ENCODE measurements around the gene RAMACL. TPM values are rescaled to one million over a fixed set of nuclear protein-coding genes. Genes with fewer than 3 reads are reported as not detected.

The RAMACL gene
- total RNA-seq, 1 donor from 2014 or later, result 2.3 TPM

DNA sequence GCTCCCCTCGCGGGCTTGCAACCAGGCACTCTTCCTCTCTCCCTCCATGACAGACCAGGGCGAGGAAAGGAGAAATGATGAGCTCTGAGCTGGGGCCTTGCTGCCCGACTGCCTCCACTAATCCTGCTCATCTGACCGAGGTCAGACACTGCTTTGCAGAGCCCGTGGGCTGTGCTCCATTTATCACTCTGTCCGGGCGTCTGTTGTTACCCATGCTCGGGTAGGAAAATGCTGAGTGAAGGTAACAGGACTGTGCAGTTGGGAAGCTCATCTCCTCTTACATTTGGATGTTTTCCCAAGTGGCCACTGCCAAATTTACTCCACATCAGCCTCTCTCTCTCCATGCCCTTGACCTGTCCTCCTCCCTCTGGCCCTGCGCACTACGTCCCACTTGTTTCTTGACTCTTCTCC lies 26.0 kb upstream of the RAMACL start:
- H3K36me3 Mint-ChIP-seq (ENCODE audit: low read depth), result no peaks in the 10 kb centered on the region
- H3K4me1 Mint-ChIP-seq, result no peaks in the 10 kb centered on the region
- no peak overlapping the region for H3K4me3 Mint-ChIP-seq
- ChIA-PET CTCF (no interaction called here), POLR2A (interaction anchor here (1.2 kb wide), 1 partner anchor 71 kb away, joined by 3 read pairs; no protein-coding TSS in a partner anchor)
- DNase-seq (no peak), ATAC-seq (ENCODE audit: low read depth) (no peak)
- H3K27me3 Mint-ChIP-seq, result no peaks in the 10 kb centered on the region
- TF ChIP-seq, protein P1, sequence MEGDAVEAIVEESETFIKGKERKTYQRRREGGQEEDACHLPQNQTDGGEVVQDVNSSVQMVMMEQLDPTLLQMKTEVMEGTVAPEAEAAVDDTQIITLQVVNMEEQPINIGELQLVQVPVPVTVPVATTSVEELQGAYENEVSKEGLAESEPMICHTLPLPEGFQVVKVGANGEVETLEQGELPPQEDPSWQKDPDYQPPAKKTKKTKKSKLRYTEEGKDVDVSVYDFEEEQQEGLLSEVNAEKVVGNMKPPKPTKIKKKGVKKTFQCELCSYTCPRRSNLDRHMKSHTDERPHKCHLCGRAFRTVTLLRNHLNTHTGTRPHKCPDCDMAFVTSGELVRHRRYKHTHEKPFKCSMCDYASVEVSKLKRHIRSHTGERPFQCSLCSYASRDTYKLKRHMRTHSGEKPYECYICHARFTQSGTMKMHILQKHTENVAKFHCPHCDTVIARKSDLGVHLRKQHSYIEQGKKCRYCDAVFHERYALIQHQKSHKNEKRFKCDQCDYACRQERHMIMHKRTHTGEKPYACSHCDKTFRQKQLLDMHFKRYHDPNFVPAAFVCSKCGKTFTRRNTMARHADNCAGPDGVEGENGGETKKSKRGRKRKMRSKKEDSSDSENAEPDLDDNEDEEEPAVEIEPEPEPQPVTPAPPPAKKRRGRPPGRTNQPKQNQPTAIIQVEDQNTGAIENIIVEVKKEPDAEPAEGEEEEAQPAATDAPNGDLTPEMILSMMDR (IDR thresholded peaks at IDR 0.05), result no peak
- intact Hi-C loops (cut with micrococcal nuclease), result no loop called here
- no peaks in the 10 kb centered on the region for H3K9me3 Mint-ChIP-seq
- no peak overlapping the region for H3K27ac Mint-ChIP-seq

DNA sequence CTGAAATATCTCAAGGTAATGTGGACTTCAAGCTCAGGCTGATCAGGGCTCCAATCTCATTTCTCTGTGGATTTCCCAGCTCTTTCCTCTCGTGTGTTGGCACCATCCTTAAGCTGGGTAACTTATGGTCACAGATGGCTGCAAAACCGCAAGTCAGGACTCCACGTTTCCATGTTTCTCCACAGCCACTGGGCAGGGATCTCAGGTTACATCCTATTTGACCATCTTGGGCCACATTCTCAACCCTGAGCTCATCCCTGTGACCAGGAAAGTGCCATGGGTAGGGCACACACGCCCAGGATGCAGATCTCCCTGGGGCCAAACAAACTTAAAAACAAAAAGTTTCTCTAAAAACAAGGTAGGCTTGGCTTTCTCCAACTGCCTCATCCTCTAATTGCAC lies 25.2 kb upstream of the RAMACL start:
- DNase-seq, result no peak
- TF ChIP-seq, protein P1 (IDR thresholded peaks at IDR 0.05), result no peak
- H3K27me3 Mint-ChIP-seq, result no peaks in the 10 kb centered on the region
- CTCF ChIA-PET, result no interaction called here
- no peak for ATAC-seq (ENCODE audit: low read depth)
- no peak overlapping the region for H3K4me3 Mint-ChIP-seq
- POLR2A ChIA-PET, result interaction anchor here (0.5 kb wide), 1 partner anchor 26 kb away, joined by 3 read pairs; no protein-coding TSS in a partner anchor
- H3K27ac Mint-ChIP-seq, result no peak overlapping the region
- no peaks in the 10 kb centered on the region for H3K4me1 Mint-ChIP-seq
- intact Hi-C loops (cut with micrococcal nuclease), result no loop called here
- H3K36me3 Mint-ChIP-seq (ENCODE audit: low read depth), result no peaks in the 10 kb centered on the region
- no peaks in the 10 kb centered on the region for H3K9me3 Mint-ChIP-seq

DNA sequence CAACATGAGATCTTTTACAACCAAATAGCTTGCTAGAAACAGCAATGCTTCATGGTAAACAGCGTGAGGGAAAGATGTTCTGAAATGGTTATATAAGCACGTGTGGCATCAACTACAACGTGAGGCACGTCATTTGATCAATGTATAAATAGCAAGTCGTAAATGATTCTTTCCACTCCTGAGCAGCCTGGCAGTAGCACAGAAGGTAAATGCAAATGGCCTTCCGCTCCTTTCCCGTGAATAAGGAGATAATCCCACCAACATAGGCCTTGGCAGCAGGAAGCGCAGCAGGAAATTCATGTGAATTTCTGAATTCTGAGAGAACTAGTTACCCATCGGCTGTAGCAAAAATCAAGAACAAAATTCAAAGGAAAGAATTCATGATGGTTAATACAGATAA lies 23.6 kb upstream of the RAMACL start:
- no peak for ATAC-seq (ENCODE audit: low read depth)
- Mint-ChIP-seq H3K4me1 (no peaks in the 10 kb centered on the region), H3K9me3 (no peaks in the 10 kb centered on the region), H3K27me3 (no peaks in the 10 kb centered on the region), H3K4me3 (no peak overlapping the region), H3K27ac (no peak overlapping the region), H3K36me3 (ENCODE audit: low read depth) (no peaks in the 10 kb centered on the region)
- intact Hi-C loops (cut with micrococcal nuclease), result no loop called here
- TF ChIP-seq, protein P1 (IDR thresholded peaks at IDR 0.05), result no peak
- DNase-seq, result no peak
- POLR2A ChIA-PET, result no interaction called here
- CTCF ChIA-PET, result no interaction called here

DNA sequence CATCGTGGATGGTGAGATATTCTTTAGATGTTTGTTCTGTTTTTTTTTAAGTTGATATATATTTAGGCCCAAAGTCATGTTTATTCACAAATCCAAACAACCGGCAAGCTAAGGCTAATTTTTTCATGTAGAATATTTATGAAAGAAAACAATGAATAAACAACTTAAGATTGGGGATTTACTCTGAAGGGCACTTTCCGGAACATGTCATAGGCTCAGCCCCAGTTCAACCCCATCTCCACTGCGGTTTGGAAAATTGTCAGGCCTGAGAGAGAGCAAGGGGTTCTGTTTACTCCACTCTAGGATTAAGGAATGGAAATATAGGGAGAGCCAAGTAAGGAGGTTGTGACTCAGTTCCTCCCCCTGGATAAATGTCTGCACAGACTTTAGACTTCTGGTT lies 22.3 kb upstream of the RAMACL start:
- TF ChIP-seq, protein P1 (IDR thresholded peaks at IDR 0.05), result no peak
- ATAC-seq (ENCODE audit: low read depth), result no peak
- ChIA-PET CTCF (no interaction called here), POLR2A (no interaction called here)
- H3K27ac Mint-ChIP-seq, result no peak overlapping the region
- intact Hi-C loops (cut with micrococcal nuclease), result no loop called here
- no peak for DNase-seq
- no peak overlapping the region for H3K4me3 Mint-ChIP-seq
- no peaks in the 10 kb centered on the region for H3K27me3 Mint-ChIP-seq
- no peaks in the 10 kb centered on the region for H3K9me3 Mint-ChIP-seq
- H3K4me1 Mint-ChIP-seq, result no peaks in the 10 kb centered on the region
- H3K36me3 Mint-ChIP-seq (ENCODE audit: low read depth), result no peaks in the 10 kb centered on the region

DNA sequence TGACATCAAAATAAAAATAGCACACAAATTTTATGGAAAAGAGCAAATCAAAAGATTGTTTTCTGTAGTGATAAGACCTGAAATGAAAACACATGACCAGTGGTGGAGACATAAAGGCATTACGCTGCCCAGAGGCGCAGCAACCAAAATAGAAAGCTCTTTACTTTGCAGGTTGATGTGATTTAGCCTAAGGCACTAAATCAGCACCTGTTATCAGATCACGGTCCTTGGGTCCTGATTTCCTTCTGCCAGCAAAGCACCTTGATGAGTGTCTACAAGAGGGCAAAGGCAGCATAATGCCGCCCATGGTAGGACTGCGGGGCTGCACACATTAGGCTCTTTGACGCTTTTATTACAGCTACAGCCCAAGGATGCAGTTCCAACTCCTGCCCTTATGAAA lies 19.3 kb upstream of the RAMACL start:
- TF ChIP-seq, protein P1 (IDR thresholded peaks at IDR 0.05), result no peak
- Mint-ChIP-seq H3K9me3 (no peaks in the 10 kb centered on the region), H3K4me3 (no peak overlapping the region), H3K36me3 (ENCODE audit: low read depth) (no peaks in the 10 kb centered on the region), H3K4me1 (no peaks in the 10 kb centered on the region), H3K27ac (no peak overlapping the region), H3K27me3 (no peaks in the 10 kb centered on the region)
- intact Hi-C loops (cut with micrococcal nuclease), result no loop called here
- POLR2A ChIA-PET, result no interaction called here
- no peak for ATAC-seq (ENCODE audit: low read depth)
- CTCF ChIA-PET, result no interaction called here
- DNase-seq, result no peak
